K562 (cell line): ENCODE results near the gene C19orf85.

ENCODE experiments used
- ATF7 ChIP-seq: fragments of 450-650 bp; IDR thresholded peaks from 2 replicates; pipeline ENCODE4 v1.7.1; 2014; ENCODE audit warnings: mild to moderate bottlenecking, moderate library complexity
- BCLAF1 ChIP-seq, 2 experiments: fragments of 450-650 bp in 1 of 2; IDR thresholded peaks; 2 replicates each; pipeline ENCODE4 v1.6.1; 2011 to 2017; ENCODE audit warnings: low read depth in 2 of 2, antibody characterized with exemption in 1 of 2, borderline replicate concordance in 1 of 2, low read length in 1 of 2, mild to moderate bottlenecking in 1 of 2, mixed read lengths in 1 of 2; ENCODE audit not compliant: control insufficient read depth in 1 of 2
- CTBP1 ChIP-seq: fragments of 450-650 bp; IDR thresholded peaks from 2 replicates; pipeline ENCODE4 v1.6.1; 2016; ENCODE audit warnings: borderline replicate concordance
- FOSL1 ChIP-seq: fragments of 200-800 bp; sonication (Bioruptor generic); conservative IDR thresholded peaks from 2 replicates; pipeline ENCODE4 v1.6.1; 2016; ENCODE audit warnings: missing genetic modification characterization, missing compliant biosample characterization
- FOXK2 ChIP-seq, 2 experiments: fragments of 450-650 bp; IDR thresholded peaks in 1 of 2; conservative IDR thresholded peaks in 1 of 2; 2 replicates each; pipeline ENCODE4 v1.6.1; 2016; ENCODE audit warnings: low read depth in 2 of 2, mild to moderate bottlenecking in 1 of 2
- NFIC ChIP-seq: fragments of 450-650 bp; IDR thresholded peaks from 2 replicates; pipeline ENCODE4 v1.6.1; 2017; ENCODE audit warnings: mild to moderate bottlenecking, inconsistent platforms
- RAD21 ChIP-seq, 2 experiments: fragments of 250-450 bp in 1 of 2; fragments of 450-650 bp in 1 of 2; sonication (Bioruptor Pico) in 1 of 2; formaldehyde crosslinking in 1 of 2; IDR thresholded peaks in 1 of 2; conservative IDR thresholded peaks in 1 of 2; 2 replicates each; pipeline versions ENCODE4 v1.4.0 to v1.8.0; 2020 to 2022; ENCODE audit warnings: mild to moderate bottlenecking in 2 of 2, moderate library complexity in 1 of 2
- RB1 ChIP-seq: fragments of 450-650 bp; IDR thresholded peaks from 2 replicates; pipeline ENCODE4 v1.6.1; 2017; ENCODE audit warnings: low read depth, mild to moderate bottlenecking
- SMC3 ChIP-seq: conservative IDR thresholded peaks from 2 replicates; pipeline ENCODE4 v1.6.1; 2011; ENCODE audit warnings: low read depth, low read length, improper control_type of control experiment; ENCODE audit not compliant: insufficient read depth
- STAT6 ChIP-seq: sonication (generic); formaldehyde crosslinking; IDR thresholded peaks from 2 replicates; pipeline ENCODE4 v1.8.1; 2023; ENCODE audit warnings: mild to moderate bottlenecking, missing genetic modification reagents
- TAF1 ChIP-seq: IDR thresholded peaks from 2 replicates; pipeline ENCODE4 v1.6.1; 2011; ENCODE audit warnings: mild to moderate bottlenecking, low read length, moderate library complexity; ENCODE audit not compliant: insufficient read depth, control insufficient read depth, severe bottlenecking; ENCODE audit errors: extremely low read depth
- ZNF354B ChIP-seq: fragments of 250-450 bp; sonication (Bioruptor Pico); IDR thresholded peaks from 2 replicates; pipeline ENCODE4 v1.4.0; 2020
- TF ChIP-seq, protein P1 (sequence below), 3 experiments: IDR thresholded peaks in 2 of 3; conservative IDR thresholded peaks in 1 of 3; 2 replicates each; pipeline ENCODE4 v1.5.1; 2011 to 2012; ENCODE audit warnings: low read length in 3 of 3, mild to moderate bottlenecking in 3 of 3, control low read depth in 2 of 3, improper control_type of control experiment in 1 of 3, inconsistent platforms in 1 of 3, low read depth in 1 of 3, mixed read lengths in 1 of 3, moderate library complexity in 1 of 3; ENCODE audit not compliant: insufficient read depth in 2 of 3
- TF ChIP-seq, protein P2 (sequence below): fragments of 450-650 bp; conservative IDR thresholded peaks from 2 replicates; pipeline ENCODE4 v1.6.1; 2016; ENCODE audit warnings: missing genetic modification characterization, low read depth, mild to moderate bottlenecking, missing compliant biosample characterization, moderate library complexity

DNA sequence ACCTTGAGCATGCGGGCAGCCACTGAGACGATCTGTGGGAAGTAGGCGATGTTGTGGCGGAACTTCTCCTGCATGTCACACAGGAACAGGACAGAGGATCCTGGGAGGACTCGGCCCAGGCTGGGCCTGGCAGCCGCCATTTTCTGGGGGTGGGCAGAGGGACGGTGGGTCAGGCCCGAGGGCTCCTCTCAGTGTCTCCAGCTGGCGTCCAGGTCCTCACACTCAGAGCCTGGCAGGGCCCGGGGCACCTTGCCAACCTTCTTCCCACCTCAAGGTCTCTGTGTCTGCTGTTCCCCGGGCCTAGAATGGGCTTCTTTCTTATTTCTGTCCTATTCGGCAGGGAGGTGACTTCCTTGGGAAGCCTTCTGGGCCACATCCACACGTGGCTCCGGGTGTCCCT is 8.2 kb downstream of the C19orf85 start:
- TF ChIP-seq, protein P1, sequence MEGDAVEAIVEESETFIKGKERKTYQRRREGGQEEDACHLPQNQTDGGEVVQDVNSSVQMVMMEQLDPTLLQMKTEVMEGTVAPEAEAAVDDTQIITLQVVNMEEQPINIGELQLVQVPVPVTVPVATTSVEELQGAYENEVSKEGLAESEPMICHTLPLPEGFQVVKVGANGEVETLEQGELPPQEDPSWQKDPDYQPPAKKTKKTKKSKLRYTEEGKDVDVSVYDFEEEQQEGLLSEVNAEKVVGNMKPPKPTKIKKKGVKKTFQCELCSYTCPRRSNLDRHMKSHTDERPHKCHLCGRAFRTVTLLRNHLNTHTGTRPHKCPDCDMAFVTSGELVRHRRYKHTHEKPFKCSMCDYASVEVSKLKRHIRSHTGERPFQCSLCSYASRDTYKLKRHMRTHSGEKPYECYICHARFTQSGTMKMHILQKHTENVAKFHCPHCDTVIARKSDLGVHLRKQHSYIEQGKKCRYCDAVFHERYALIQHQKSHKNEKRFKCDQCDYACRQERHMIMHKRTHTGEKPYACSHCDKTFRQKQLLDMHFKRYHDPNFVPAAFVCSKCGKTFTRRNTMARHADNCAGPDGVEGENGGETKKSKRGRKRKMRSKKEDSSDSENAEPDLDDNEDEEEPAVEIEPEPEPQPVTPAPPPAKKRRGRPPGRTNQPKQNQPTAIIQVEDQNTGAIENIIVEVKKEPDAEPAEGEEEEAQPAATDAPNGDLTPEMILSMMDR (IDR thresholded peaks at IDR 0.05 in 2 of 3, conservative IDR thresholded peaks at IDR 0.05 in 1 of 3; ENCODE audit: insufficient read depth in 2 of 3, low read depth in 1 of 3, low read length in 3 of 3) = no peak
- TF ChIP-seq FOXK2 (conservative IDR thresholded peaks at IDR 0.05 in 1 of 2, IDR thresholded peaks at IDR 0.05 in 1 of 2; ENCODE audit: low read depth in 2 of 2) = no peak
- no peak for TF ChIP-seq ZNF354B
- TF ChIP-seq RB1 = no peak
- TF ChIP-seq NFIC = no peak
- TF ChIP-seq RAD21 (CRISPR knock-in tag; conservative IDR thresholded peaks at IDR 0.05 in 1 of 2, IDR thresholded peaks at IDR 0.05 in 1 of 2) = no peak
- no peak for TF ChIP-seq BCLAF1 (IDR thresholded peaks at IDR 0.05; ENCODE audit: borderline replicate concordance in 1 of 2, control insufficient read depth in 1 of 2, low read depth in 2 of 2, low read length in 1 of 2)
- TF ChIP-seq STAT6 (CRISPR knock-in tag) = no peak
- TF ChIP-seq, protein P2, sequence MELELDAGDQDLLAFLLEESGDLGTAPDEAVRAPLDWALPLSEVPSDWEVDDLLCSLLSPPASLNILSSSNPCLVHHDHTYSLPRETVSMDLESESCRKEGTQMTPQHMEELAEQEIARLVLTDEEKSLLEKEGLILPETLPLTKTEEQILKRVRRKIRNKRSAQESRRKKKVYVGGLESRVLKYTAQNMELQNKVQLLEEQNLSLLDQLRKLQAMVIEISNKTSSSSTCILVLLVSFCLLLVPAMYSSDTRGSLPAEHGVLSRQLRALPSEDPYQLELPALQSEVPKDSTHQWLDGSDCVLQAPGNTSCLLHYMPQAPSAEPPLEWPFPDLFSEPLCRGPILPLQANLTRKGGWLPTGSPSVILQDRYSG (tag) = no peak
- no peak for TF ChIP-seq FOSL1 (tag)
- TF ChIP-seq ATF7 = no peak
- no peak for TF ChIP-seq TAF1
- TF ChIP-seq CTBP1 = no peak
- TF ChIP-seq SMC3 = no peak
